Renal cortex interstitium (tissue), 15 donors: ENCODE measurements around the gene RAB26. TPM values are rescaled to one million over a fixed set of nuclear protein-coding genes. Genes with fewer than 3 reads are reported as not detected.
"Not testable (repeated sequence)": the region's sequence is repeated elsewhere in the genome, so short reads cannot be mapped to it uniquely, and the experiment has no call there.

Experiments used
- DNase-seq, 11 donors: peaks; one replicate each; pipeline ENCODE4 v3.0.0-alpha.2; 2013; ENCODE audit warnings: low read depth in 9 of 11, low spot score in 4 of 11; ENCODE audit errors: extremely low read depth in 1 of 11
- long read RNA-seq, 16 experiments: transcript quantifications; one replicate each; lab custom pipeline, GENCODE V29; 2026
- polyA plus RNA-seq, 3 donors: library from polyadenylated mRNA; unstranded; fragments of 120-200 nt; gene quantifications; one replicate each; pipeline ENCODE4 v1.2.1, GENCODE V29; 2013; ENCODE audit not compliant: insufficient read length in 3 of 3

RAB26 gene, protein sequence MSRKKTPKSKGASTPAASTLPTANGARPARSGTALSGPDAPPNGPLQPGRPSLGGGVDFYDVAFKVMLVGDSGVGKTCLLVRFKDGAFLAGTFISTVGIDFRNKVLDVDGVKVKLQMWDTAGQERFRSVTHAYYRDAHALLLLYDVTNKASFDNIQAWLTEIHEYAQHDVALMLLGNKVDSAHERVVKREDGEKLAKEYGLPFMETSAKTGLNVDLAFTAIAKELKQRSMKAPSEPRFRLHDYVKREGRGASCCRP
- polyA plus RNA-seq = 1 to 10 TPM; 2.6 to 3.4 (median 3.0) TPM
- long read RNA-seq, donor 1 = 0 reads
- long read RNA-seq, donor 2, partial matches to known transcripts = 0 of 1 reads
- long read RNA-seq, donor 2, other reads (novel, unspliced or antisense) = 0 of 1 reads
- long read RNA-seq, donor 3, partial matches to known transcripts = 0 of 2 reads
- long read RNA-seq, donor 3, other reads (novel, unspliced or antisense) = 0 of 2 reads
- long read RNA-seq, donor 4, partial matches to known transcripts = 134 of 135 reads
- long read RNA-seq, donor 4, other reads (novel, unspliced or antisense) = 0 of 135 reads
- long read RNA-seq, donor 5 = 0 reads
- long read RNA-seq, donor 6 = 0 reads
- long read RNA-seq, donor 7, partial matches to known transcripts = 0 of 1 reads
- long read RNA-seq, donor 7, other reads (novel, unspliced or antisense) = 0 of 1 reads
- long read RNA-seq, donor 8 = 0 reads
- long read RNA-seq, donor 9, partial matches to known transcripts = 0 of 1 reads
- long read RNA-seq, donor 9, other reads (novel, unspliced or antisense) = 0 of 1 reads
- long read RNA-seq, donor 10, partial matches to known transcripts = 0 of 1 reads
- long read RNA-seq, donor 10, other reads (novel, unspliced or antisense) = 0 of 1 reads
- long read RNA-seq, donor 11, partial matches to known transcripts = 0 of 2 reads
- long read RNA-seq, donor 11, other reads (novel, unspliced or antisense) = 0 of 2 reads
- long read RNA-seq, donor 12, partial matches to known transcripts = 0 of 2 reads
- long read RNA-seq, donor 12, other reads (novel, unspliced or antisense) = 0 of 2 reads
- long read RNA-seq, donor 13 = 0 reads
- long read RNA-seq, donor 14 = 0 reads
- long read RNA-seq, donor 15 = 0 reads
- long read RNA-seq, donor 16, partial matches to known transcripts = 0 of 4 reads
- long read RNA-seq, donor 16, other reads (novel, unspliced or antisense) = 0 of 4 reads

DNA sequence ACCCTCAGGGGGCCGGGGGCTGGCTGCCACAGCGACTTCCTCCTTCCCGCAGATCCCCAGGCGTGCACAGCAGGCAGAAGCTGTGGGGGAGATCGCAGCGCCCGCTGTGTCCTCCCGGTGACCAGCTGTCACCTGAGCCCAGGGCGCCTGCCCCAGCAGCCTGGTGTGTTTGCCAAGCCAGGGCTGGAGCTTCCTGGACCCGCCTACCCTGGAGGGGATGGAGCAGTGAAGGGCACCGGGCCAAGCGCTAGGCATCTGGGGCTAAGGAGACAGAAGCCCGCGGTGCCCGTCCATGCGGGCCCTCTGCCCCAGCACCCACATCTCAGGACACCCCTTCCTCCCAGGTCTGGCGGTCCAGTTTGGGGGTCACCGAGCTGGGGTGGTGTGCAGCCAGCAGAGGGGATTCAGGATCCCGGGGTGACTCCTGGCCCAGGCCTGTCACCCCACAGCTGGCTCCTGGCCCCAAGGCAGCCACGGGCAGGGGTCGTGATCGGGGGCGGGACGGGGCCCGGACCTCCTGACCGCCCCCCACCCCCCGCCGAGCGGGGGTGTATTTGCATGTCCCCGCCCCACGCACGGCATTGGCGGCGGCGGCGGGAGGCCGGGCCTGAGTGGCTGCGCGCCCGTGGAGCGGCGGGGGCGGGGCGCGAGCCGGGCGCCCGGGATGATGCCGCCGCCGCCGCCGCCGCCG, at the start of gene RAB26:
Gene RAB26 (plus strand): TSS at position 645 of the 691 bp plus-strand sequence. CDS start 159 bp downstream, outside the sequence.
- peak in 3 of 11 donors; percentile 54 to 65 (median 63) for DNase-seq

DNA sequence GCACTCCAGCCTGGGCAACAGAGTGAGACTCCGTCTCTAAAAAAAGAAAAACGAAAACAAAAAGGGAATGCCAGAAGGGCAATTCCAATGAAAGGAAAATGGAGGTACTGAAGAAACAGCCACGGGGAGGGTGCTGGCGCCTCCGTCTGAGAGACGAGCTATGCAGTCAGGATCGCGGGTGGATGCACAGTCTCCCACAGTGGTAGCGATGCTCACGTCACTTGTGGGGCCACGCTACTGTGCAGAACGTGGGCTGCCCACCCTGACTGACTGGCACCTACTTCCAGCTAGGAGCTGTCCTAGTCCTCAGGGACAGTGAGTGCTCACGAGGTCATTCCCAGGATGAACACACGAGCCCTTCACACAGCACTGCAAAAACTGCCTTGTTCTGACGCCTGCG, 46.8 kb upstream of the RAB26 start:
- not testable (repeated sequence) for DNase-seq

DNA sequence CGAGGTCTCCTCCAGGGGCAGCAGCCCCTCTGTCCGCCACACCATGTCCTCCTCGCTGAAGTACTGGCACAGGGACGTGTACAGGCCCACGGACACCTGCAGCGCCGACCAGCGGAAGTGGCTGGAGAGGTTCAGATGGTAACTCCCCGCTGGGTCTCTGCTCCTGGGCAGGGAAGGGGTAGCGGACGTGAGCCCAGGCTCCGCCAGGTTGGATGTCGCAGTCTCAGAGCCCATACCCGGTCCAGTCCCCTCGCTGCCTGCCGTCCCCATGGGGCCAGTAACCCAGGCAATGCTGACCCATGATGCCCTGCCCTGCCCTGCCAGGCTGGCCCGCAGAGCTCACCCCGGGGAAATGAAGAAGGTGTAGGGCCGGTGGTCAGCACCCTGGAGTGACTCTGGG, 46.0 kb upstream of the RAB26 start:
- no peak for DNase-seq

DNA sequence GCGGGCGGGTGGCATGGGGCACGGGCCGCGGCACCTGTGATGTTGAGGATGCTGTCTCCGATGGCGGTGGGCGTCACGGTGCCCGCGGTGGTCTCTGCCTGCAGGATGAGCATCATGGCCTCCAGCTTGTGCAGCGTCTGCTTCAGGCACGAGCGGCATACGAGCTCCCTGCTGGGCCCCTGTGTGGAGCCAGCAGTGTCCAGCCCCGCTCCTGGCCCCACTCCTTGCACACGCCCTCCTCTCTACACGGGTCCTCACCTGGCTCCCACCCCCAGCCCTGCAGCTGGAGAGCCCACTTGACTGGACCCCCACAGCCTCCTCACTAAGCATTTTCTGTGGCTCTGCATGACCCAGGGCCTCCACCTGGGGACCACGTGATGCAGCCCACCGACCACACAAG, 44.0 kb upstream of the RAB26 start:
- DNase-seq = not testable (repeated sequence)

DNA sequence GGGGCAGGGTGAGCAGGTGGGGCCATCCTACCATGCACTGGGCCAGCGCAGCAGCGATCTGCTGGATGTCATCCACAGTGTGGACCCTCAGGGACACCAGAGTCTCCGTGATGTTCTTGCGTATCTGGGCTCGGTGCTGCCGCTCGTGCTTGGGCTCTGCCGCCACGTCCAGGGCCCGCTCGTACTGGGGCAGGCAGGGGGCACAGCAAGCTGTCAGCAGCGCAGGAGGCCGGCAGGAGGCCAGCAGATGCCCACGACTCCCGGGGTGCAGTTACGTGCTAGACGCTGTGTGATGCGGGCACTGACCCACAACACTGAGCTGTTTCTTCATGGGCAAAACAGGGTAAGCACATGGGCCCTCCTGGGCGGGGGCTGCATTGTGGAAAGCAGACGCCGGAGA, 43.1 kb upstream of the RAB26 start:
- not testable (repeated sequence) for DNase-seq

DNA sequence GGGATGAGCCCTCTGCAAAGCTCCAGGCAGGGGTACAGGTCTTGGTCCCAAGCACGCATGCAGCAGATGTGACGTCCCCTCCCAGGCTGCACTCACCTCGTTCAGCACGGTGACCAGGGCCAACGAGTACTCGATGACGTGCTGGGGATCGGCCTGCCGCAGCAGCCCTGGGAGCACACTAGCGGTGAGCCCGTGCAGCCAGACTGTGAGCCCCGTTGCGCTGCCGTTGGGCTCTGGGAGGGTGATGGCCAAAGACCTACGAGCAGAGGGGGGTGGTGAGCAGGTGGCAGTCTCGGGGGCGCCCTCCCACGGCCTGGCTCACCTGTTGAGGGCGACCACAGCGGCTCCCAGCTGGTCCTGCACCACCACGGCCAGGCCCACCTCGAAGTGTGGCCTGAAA, 42.7 kb upstream of the RAB26 start:
- DNase-seq = not testable (repeated sequence)

DNA sequence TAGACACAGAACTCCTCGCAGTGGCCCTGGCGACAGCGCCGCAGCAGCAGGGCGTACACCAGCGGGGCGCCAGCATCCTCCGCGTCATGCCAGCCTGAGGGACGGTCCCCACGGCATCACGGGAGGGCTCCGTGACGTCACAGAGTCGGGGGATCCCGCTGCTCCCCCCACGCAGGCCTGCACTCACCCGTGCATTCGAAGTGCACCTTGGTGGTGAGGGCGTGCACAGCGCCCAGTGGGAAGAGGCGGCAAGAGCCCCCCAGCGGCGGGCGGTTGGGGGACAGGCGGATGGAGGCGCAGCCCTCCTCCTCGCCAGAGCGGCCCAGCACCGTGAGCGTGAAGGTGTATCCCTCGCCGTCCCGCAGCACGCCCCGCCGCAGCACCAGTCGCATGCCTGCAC, 42.2 kb upstream of the RAB26 start:
- not testable (repeated sequence) for DNase-seq

DNA sequence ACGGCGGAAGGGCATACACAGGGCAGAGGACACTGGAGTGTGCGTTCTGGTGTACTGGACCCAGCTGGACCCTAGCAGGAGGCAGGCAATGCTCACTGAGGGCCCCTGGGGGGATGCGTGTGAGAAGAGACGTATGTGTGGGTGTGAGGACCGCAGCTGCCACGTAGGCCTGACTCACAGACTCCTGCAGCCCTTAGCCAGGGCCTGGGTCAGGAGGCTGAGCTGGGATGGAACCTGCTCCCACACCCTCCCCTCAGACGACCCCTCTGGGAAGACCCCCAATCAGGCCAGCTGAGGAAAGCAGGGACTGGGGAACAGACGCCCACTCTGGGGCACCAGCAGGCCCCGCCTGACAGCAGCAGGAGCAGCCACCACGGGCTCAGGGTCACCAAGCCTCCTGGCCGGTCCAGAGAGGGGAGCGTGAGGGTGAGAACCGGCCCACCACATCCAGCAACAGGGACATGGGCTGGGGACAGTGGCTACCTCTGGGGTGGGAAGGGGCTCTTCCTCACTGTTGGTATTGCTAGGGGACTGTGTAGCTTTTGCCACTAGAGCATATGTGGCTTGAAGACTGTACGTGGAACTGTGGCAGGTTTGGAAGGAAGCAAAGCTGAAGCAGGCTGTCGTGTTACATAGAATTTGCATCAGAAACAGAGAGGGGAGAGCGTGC, 41.2 kb upstream of the RAB26 start:
- not testable (repeated sequence) for DNase-seq

DNA sequence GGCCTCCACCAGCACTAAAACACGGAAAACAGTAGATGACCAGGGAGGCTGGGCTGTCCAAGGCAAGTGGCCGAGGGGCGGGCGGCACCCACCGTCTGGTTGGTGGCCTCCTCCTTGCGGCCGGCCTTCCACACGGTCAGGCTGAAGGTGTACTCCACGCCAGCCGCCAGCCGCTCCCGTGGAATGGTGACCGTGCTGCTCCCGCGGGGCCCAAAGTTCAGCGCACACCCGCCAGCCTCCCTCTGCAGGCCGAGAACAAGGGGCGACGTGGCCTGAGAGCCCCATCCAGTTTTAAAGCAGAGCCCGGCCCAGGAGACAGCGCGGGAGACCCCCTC, 40.7 kb upstream of the RAB26 start:
- not testable (repeated sequence) for DNase-seq

DNA sequence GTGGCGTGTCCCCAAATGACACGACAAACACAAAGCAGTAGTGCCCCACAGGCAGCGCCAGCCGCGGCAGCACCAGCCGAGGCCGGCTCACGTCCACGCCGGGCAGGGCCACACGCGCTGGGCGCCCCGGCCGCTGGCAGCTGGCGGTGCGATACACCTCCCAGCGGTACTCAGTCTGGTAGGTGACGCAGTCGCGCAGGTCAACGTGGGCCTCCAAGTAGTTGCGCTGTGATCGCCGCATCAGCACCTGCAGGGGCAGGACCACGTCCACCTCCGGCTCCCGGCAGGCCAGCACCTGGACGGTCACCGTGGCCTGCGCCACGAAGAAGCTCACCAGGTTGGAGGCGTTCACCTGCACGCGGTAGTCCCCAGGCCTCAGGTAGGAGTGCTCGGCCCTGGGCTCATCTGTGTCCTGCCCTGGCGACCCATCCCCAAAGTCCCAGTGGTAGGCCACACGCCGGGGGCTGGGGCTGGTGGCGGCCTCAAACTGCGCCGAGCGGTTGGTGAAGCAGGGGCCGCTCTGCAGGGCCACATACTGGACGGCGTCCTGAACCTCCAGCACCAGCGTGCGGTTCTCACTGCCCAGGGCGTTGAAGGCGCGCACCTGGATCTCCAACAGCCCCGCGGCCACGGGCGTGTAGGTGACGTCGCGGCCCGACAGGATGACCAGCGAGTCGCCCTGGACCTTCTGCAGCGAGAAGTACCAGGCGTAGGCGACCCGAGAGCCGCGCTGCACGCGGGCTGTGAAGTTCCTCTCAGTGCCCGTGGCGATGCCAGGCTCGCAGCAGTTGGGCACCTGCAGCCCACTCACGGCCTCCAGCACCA, 39.8 kb upstream of the RAB26 start:
- DNase-seq = not testable (repeated sequence)

DNA sequence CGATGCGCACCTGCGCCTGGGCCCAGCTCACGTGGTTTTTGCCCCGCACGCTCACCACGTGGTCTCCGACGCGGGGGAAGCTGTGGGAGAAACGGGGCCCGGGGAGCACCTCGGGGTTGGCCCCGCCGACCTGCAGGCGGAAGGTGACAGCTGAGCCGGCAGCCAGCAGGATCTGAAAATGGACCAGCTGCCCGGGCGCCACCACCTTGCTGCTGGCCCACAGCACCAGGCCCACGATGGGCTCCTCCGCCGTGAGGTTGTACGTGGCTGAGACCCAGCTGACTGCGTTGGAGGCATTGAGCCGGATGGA, 39.2 kb upstream of the RAB26 start:
- not testable (repeated sequence) for DNase-seq

DNA sequence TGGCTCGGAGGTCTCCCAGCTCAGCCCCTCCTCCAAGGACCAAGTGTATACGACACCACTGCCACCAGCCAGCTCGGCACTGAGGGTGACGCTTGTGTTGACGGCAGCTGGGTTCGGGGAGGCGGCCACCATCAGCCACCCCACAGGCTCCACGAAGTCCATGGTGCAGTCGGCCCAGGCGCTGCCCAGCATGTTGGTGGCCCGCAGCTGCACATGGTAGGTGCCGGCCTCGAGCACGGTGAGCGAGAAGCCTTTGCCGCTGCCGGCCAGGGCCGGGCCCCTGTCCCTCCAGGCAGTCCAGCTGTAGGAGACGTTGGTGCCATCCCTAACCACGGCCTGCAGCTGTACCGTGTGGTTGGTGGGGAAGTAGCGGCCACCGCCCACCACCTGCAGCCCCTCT, 38.6 kb upstream of the RAB26 start:
- DNase-seq = not testable (repeated sequence)

DNA sequence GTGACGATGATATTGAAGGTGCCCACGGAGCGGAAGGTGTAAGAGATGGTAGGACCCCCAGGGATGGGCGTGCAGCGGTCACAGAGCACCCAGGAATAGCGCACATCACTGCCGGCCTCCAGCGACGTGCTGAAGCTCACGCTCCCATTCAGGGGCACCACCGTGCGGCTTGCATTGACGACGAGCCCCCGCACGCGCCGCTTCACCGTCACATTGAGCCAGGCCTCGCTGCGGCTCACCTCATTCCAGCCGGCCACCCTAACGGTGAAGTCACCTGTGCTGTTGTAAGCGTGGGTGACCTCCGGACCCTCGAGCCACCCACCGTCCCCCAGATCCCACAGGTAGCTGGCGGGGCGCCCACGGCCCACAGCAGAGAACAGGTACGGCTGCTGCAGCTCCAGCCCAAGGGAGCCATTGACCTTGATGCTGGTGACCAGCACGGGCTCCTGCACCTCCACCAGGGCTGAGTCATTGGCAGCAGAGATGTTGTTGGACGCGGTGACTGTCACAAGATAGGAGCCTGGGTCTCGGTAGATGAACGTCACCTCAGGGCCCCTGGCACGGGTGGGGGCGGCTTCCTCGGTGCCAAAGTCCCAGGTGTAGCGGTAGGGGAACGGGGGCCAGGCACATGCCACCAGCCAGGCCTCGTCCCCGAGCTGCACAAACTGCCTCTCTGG, 38.0 kb upstream of the RAB26 start:
- DNase-seq = not testable (repeated sequence)

DNA sequence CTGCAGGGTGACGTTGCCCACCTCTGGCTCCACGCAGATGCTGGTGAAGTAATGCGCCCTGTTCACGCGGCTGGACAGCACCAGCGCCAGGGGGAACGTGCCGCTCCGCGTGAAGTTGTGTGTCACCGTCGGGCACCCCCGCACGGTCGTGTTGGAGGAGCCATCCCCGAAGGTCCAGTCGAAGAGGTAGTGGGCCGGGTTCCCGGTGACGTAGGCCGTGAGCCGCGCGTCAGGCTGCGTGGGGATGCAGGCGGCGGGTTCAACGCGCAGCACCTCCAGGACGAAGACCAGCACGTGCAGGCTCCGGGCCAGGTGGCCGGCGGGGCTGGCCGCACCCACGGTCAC, 37.4 kb upstream of the RAB26 start:
- not testable (repeated sequence) for DNase-seq

DNA sequence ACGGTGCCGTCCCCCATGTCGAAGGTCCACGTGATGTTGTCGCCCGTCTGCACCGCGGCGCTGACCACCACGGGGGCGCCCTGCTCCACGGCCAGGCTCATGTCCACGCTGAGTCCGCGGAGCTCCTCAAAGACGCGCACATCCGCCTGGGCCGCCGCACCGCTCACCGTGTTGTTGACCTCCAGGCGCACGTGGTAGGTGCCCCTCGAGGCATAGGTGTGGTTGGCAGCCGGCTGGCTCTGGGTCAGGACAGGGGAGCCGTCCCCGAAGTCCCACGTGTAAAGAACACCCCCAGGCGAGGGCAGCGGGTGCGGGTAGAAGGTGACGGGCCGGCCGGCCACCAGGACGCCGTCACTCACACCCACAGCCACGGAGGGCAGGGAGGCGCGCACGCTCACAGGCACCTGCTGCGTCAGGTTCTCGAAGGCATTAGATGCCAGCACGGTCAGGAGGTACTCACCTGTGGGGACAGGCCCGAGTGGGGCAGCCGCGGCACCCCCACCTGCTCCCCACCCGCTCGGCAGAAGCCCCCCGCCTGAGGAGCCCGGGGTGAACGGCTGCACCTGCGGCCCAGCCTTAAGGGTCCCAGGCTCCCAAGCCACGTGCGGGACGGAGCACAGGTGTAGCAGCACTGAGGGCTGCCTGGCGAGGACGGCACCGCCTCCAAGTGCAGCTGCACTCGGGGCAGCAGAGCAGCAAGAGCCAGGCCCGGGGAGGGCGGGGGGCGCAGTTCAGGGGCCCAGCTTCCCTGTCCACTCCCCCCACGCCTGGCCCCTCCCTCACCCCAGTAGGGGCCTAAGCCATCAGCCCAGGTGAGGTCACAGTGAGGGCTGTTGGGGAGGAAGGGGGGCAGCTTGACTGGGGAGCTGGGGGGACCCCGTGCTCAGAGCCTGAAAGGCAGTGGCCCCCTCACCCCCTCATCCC, 36.8 kb upstream of the RAB26 start:
- not testable (repeated sequence) for DNase-seq

DNA sequence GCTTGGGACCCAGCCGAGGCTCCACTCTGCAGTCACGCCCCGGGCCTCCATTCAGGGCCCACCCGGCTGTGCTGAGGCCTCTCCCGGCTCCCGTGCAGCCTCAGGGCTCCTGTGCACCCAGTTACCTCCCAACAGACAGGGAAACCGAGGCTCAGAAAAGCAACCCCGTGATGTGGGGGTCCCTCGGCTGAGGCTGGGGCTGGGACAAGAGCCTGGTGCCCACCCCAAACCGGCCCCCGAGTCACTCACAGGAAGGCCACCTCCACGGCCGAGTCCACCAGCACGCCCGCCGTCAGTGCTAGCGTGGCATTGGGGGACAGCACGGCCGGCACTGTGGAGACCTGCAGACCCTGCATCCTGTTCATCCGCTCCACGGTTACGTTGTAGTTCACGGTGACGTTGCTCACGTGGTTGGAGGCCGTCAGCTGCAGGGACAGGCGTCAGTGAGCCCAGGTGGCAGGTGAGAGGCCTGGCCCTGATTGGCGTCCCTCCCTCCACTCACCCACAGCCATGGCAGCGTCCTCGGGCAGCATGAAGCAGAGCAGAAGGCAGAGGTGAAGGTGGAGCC, 35.8 kb upstream of the RAB26 start:
- not testable (repeated sequence) for DNase-seq
